Stimulated activated naive CD8-positive, alpha-beta T cell treated with anti-CD3 and anti-CD28 coated beads, Interleukin-15, amount 100 ng/mL, for 72 hours (primary cell): ENCODE data around the gene EEFSEC.

ENCODE experiments used
- ATAC-seq: fragments of 150-1000 bp; cut with Tn5 transposase; 2 replicates; pipeline ENCODE4 v1.10.0; 2021; ENCODE audit warnings: mild to moderate bottlenecking, moderate library complexity
- DNase-seq, 2 donors: peaks; one replicate each; pipeline ENCODE4 v3.0.0; 2021 to 2022
- H3K27ac Mint-ChIP-seq, 2 donors: one replicate each; pipeline ENCODE4 v1.8.0; 2022; ENCODE audit warnings: mild to moderate bottlenecking in 2 of 2, mixed read lengths in 2 of 2, moderate library complexity in 2 of 2
- H3K27me3 Mint-ChIP-seq: one replicate; pipeline ENCODE4 v1.8.0; 2022; ENCODE audit warnings: mixed read lengths
- H3K4me1 Mint-ChIP-seq: one replicate; pipeline ENCODE4 v1.8.0; 2022; ENCODE audit warnings: mild to moderate bottlenecking, mixed read lengths
- H3K4me3 Mint-ChIP-seq, 2 donors: one replicate each; pipeline ENCODE4 v1.8.0; 2022; ENCODE audit warnings: mild to moderate bottlenecking in 2 of 2, mixed read lengths in 2 of 2, moderate library complexity in 1 of 2
- H3K9me3 Mint-ChIP-seq, 2 donors: one replicate each; pipeline ENCODE4 v1.8.0; 2022; ENCODE audit warnings: mixed read lengths in 2 of 2

The EEFSEC gene, protein sequence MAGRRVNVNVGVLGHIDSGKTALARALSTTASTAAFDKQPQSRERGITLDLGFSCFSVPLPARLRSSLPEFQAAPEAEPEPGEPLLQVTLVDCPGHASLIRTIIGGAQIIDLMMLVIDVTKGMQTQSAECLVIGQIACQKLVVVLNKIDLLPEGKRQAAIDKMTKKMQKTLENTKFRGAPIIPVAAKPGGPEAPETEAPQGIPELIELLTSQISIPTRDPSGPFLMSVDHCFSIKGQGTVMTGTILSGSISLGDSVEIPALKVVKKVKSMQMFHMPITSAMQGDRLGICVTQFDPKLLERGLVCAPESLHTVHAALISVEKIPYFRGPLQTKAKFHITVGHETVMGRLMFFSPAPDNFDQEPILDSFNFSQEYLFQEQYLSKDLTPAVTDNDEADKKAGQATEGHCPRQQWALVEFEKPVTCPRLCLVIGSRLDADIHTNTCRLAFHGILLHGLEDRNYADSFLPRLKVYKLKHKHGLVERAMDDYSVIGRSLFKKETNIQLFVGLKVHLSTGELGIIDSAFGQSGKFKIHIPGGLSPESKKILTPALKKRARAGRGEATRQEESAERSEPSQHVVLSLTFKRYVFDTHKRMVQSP

DNA sequence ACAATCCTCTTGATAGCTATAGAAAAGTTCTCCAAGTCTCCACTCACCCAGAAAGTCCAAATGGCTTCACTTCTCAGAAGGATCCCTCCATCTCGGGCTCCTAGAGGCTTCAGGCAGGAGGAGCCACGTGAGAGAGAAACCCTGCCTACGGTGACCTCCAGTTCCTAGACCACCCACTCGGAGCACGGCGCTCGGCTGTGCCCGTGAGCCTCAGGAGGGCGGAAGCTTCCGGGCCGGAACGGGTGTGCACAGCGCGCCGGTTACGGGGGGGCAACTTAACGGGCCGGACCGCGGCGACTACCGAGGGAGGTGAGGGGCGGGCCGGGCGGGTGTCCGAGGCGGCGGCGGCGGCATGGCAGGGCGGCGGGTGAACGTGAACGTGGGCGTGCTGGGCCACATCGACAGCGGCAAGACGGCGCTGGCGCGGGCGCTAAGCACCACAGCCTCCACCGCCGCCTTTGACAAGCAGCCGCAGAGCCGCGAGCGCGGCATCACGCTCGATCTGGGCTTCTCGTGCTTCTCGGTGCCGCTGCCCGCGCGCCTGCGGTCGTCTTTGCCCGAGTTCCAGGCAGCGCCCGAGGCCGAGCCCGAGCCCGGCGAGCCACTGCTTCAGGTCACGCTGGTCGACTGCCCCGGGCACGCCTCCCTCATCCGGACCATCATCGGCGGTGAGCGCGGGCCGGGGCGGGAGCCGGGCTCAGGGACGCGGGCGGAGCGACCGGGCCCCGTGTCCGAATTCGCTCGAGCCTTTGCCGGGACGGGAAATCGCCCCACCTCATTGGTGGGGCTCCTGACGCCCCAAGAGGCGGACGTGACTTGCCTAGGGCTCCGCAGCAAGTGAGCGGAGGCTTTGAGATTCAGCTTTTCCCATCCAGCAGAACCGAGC, at the start of gene EEFSEC:
Gene EEFSEC (plus strand): TSS at position 326 of the 886 bp plus-strand sequence. CDS start 27 bp downstream, at position 353.
- ATAC-seq, result peak; percentile 98

DNA sequence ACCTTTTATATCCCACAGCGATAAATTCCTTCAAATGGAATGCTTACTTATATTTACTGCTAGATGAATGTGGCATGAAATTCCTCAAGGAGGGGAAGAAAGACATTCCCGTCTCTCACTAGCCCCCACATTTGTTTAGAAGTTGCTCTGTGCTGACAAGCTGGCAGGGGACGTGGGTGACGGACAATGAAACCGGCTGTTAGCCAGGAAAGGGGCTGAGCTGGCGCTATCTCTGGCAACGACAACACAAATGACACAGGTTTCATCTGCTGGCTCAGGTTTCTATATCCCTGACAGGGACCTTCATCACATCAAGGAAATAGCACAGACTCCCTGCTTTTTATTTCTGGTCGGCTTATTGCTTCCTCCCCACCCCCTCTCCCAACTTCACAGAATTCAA, 45.4 kb upstream of the EEFSEC start:
- Mint-ChIP-seq H3K27ac (no peak overlapping the region), H3K4me1 (peaks cover 18% of the 10 kb centered on the region), H3K27me3 (no peaks in the 10 kb centered on the region), H3K4me3 (no peak overlapping the region), H3K9me3 (no peaks in the 10 kb centered on the region)
- DNase-seq (no peak), ATAC-seq (no peak)

More for the DNA sequence above, at the start of gene EEFSEC:
- Mint-ChIP-seq H3K27ac (peak within 1 kb of the TSS; percentile 92 to 97), H3K27me3 (no peaks in the 10 kb centered on the region), H3K4me1 (peaks cover 42% of the 10 kb centered on the region), H3K4me3 (peak within 1 kb of the TSS; percentile 89 to 95), H3K9me3 (peaks cover 5 to 8% of the 10 kb centered on the region in 2 donors)
- peak; percentile 92 to 93 for DNase-seq

GRCh38 chr3:128111147-128111546, 42.1 kb upstream of the EEFSEC start:
- DNase-seq (no peak), ATAC-seq (no peak)
- Mint-ChIP-seq H3K4me3 (no peak overlapping the region), H3K4me1 (peaks cover 41% of the 10 kb centered on the region), H3K27me3 (no peaks in the 10 kb centered on the region), H3K9me3 (no peaks in the 10 kb centered on the region), H3K27ac (peak overlapping the region; percentile 8 to 99)

- H3K27ac Mint-ChIP-seq, result peak overlapping the region; percentile 98 to 99
- ATAC-seq (peak; percentile 98), DNase-seq (peak; percentile 28 to 73)
- no peaks in the 10 kb centered on the region for H3K27me3 Mint-ChIP-seq
- H3K4me3 Mint-ChIP-seq, result peak overlapping the region; percentile 42 to 77
- H3K9me3 Mint-ChIP-seq, result no peaks in the 10 kb centered on the region
- peaks cover 46% of the 10 kb centered on the region for H3K4me1 Mint-ChIP-seq
Observed at GRCh38 chr3:128112357-128112968, 40.8 kb upstream of the EEFSEC start.

- DNase-seq (no peak), ATAC-seq (no peak)
- H3K4me3 Mint-ChIP-seq, result peak overlapping the region in 1 of 2 donors; percentile 4
- H3K27me3 Mint-ChIP-seq, result no peaks in the 10 kb centered on the region
- peak overlapping the region in 1 of 2 donors; percentile 13 for H3K27ac Mint-ChIP-seq
- H3K9me3 Mint-ChIP-seq, result no peaks in the 10 kb centered on the region
- H3K4me1 Mint-ChIP-seq, result peaks cover 60% of the 10 kb centered on the region
Observed at GRCh38 chr3:128113817-128114794, 39.2 kb upstream of the EEFSEC start.

DNA sequence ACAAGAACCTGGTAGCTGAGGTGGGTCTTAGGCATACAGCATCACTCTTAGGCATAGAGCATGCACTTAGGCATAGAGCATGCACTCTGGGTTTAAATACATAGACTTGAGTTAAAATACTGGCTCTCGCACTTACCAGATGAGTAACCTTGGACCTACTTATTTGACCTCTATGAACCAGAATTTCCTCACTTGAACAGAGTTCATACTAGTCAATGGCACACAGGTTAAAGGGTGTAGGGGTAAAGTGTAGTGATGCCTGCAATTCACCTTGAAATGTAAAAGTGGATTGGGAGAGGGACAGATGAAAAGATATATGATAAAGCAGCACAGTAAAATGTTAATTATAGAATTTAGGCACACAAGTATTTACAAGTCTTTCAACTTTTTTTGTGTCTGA, 31.3 kb upstream of the EEFSEC start:
- DNase-seq (no peak), ATAC-seq (no peak)
- H3K27me3 Mint-ChIP-seq, result no peaks in the 10 kb centered on the region
- H3K4me1 Mint-ChIP-seq, result peaks cover 54% of the 10 kb centered on the region
- H3K27ac Mint-ChIP-seq, result no peak overlapping the region
- H3K4me3 Mint-ChIP-seq, result peak overlapping the region; percentile 99
- peaks cover 0 to 8% of the 10 kb centered on the region in 2 donors for H3K9me3 Mint-ChIP-seq

GRCh38 chr3:128123156-128123537, 30.1 kb upstream of the EEFSEC start:
- Mint-ChIP-seq H3K9me3 (peaks cover 0 to 8% of the 10 kb centered on the region in 2 donors), H3K27ac (peak overlapping the region; percentile 98), H3K4me3 (peak overlapping the region; percentile 99), H3K4me1 (peaks cover 45% of the 10 kb centered on the region), H3K27me3 (no peaks in the 10 kb centered on the region)
- ATAC-seq (no peak), DNase-seq (no peak)

- Mint-ChIP-seq H3K27me3 (no peaks in the 10 kb centered on the region), H3K9me3 (peaks cover 0 to 8% of the 10 kb centered on the region in 2 donors), H3K4me1 (peaks cover 39% of the 10 kb centered on the region), H3K27ac (peak within 1 kb of the TSS; percentile 98), H3K4me3 (peak within 1 kb of the TSS; percentile 99)
- ATAC-seq (peak; percentile 99), DNase-seq (peak; percentile 95 to 99)
Observed at GRCh38 chr3:128123538-128124368, 29.5 kb upstream of the EEFSEC start, which contains the start of gene RUVBL1. TSS of gene RUVBL1 (minus strand) at chr3:128123812. CDS start at chr3:128123724, 88 bp downstream.

DNA sequence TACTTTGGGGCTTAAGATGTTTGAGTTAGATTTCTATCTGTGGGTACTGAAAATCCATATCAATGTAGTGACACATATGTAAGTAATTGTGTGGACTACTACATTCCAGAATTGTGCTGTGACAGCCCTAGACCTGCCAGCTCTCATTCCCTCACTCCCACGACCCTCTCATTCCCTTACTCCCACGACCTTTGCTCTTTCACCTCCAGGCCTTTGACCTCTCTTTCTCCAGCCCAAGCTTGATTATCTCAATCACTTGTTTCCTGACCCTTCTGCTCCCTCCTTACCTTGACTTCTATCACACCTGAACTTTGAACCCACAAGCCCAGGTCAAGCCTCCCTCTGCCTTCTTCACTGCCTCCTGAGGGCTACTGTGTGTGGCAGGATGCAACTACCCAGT, 26.0 kb upstream of the EEFSEC start:
- H3K4me1 Mint-ChIP-seq, result peaks cover 20% of the 10 kb centered on the region

GRCh38 chr3:128128251-128128650, 25.0 kb upstream of the EEFSEC start:
- Mint-ChIP-seq H3K4me3 (no peak overlapping the region), H3K9me3 (peaks cover 0 to 8% of the 10 kb centered on the region in 2 donors), H3K4me1 (peaks cover 15% of the 10 kb centered on the region), H3K27me3 (no peaks in the 10 kb centered on the region), H3K27ac (no peak overlapping the region)
- no peak for ATAC-seq
- DNase-seq, result no peak

More for the DNA sequence above, 26.0 kb upstream of the EEFSEC start:
- ATAC-seq (no peak), DNase-seq (no peak)
- Mint-ChIP-seq H3K27ac (no peak overlapping the region), H3K9me3 (peaks cover 0 to 8% of the 10 kb centered on the region in 2 donors), H3K4me3 (no peak overlapping the region), H3K27me3 (no peaks in the 10 kb centered on the region)

DNA sequence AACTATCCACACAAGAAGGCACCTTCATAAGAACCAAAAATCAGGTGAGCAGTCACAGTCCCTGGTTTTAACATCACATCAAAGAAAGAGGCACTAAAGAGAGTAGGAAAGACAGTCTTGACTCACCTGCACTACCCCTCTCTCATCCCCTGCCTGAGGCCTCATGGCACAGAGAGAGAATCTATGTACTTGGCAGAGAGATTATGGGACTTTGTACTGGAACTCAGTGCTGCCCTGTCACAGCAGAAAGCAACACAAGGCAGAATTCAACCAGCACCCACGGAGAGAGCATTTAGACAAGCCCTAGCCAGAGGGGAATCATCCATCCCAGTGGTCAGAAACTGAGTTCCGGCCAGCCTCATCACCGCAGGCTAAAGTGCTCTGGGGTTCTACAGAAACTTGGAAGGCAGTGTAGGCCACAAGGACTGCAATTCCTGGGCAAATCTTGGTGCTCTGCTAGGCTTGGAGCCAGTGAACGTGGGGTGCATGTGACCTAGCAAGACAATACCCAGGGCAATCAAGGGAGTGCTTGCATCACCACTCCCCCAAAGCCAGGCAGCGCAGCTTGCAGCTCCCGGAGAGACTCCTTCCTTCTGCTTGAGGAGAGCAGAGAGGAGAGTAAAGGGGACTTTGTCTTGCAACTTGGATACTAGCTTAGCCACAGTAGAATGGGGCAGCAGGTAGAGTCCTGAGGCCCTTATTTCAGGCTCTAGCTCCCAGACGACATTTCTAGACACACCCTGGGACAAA, 21.2 kb upstream of the EEFSEC start:
- no peak for ATAC-seq
- Mint-ChIP-seq H3K4me1 (no peaks in the 10 kb centered on the region), H3K4me3 (no peak overlapping the region), H3K9me3 (no peaks in the 10 kb centered on the region), H3K27me3 (no peaks in the 10 kb centered on the region), H3K27ac (peak overlapping the region in 1 of 2 donors; percentile 84)
- DNase-seq, result no peak

- no peak overlapping the region for H3K4me3 Mint-ChIP-seq
- ATAC-seq, result peak; percentile 61
- H3K4me1 Mint-ChIP-seq, result no peaks in the 10 kb centered on the region
- no peak overlapping the region for H3K27ac Mint-ChIP-seq
- H3K27me3 Mint-ChIP-seq, result peaks cover 12% of the 10 kb centered on the region
- DNase-seq, result peak; percentile 29 to 34
- H3K9me3 Mint-ChIP-seq, result no peaks in the 10 kb centered on the region
Observed at GRCh38 chr3:128133273-128133883, 19.9 kb upstream of the EEFSEC start.
